Lower leg skin (tissue), 4 donors: ENCODE data around the gene ZFHX3. TPM values are rescaled to one million over a fixed set of nuclear protein-coding genes. Genes with fewer than 3 reads are reported as not detected.

Experiments used
- DNase-seq, 2 donors: peaks; one replicate each; pipeline ENCODE4 v3.0.0-alpha.2; 2019; ENCODE audit warnings: low spot score in 2 of 2
- H3K4me3 ChIP-seq: fragments of 200-600 bp; sonication (generic); 2 replicates; pipeline ENCODE4 v1.5.1; 2017; ENCODE audit warnings: mild to moderate bottlenecking, low read depth; ENCODE audit not compliant: poor library complexity, severe bottlenecking
- CTCF ChIP-seq, 3 donors: fragments of 450-650 bp; IDR thresholded peaks; one replicate each; pipeline ENCODE4 v1.5.1; 2016; ENCODE audit warnings: antibody characterized with exemption in 3 of 3, mild to moderate bottlenecking in 3 of 3, moderate library complexity in 2 of 3
- POLR2A ChIP-seq, 2 donors: fragments of 450-650 bp; IDR thresholded peaks; one replicate each; pipeline ENCODE4 v1.6.1; 2016 to 2017; ENCODE audit warnings: antibody characterized with exemption in 2 of 2, mild to moderate bottlenecking in 1 of 2, moderate library complexity in 1 of 2
- WGBS, 2 donors: methylation state at CpG; one replicate each; pipeline ENCODE4 v1.1.5; 2018; 5-methylcytosine and 5-hydroxymethylcytosine counted together
- intact Hi-C: fragments of 100-400 bp; cut with DNase I; formaldehyde crosslinking; loops from one replicate; pipeline ENCODE4 v1.15.0; 2023; ENCODE audit warnings: low total_unique reads
- total RNA-seq, 4 donors: library from RNA; depleted of rRNA; stranded (reverse); fragments of >200 nt; gene quantifications; one replicate each; pipeline ENCODE4 v1.1.0, GENCODE V29; 2016

Gene ZFHX3
- total RNA-seq, 4 donors from 2014 or later: 3.4 to 14.9 (median 10.0) TPM

DNA sequence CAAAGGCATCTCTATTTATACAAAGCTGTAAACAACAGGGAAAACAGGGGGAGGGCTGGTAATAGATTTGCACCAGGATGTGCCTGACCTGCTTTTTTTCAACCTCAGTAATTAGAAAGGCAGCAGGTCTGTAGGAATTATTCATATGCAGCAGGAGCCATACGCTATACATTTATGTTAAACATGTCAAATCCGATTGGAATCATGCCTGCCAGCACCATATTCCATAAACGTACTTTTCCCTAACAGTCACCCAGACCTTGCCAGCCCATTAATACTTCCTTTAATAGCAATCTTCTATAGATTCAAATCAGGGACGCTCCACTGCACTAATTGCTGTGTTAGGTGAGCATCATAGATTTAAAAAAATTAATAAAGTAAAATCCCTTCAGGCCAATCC lies 223.9 kb downstream of the ZFHX3 start:
- 92 to 94% methylated on average over 4 of the region's 4 CpGs for WGBS, 2 donors
- intact Hi-C loops: no loop called here
- DNase-seq: no peak
- TF ChIP-seq POLR2A (IDR thresholded peaks at IDR 0.05) (no peak), CTCF (IDR thresholded peaks at IDR 0.05) (no peak)
- H3K4me3 ChIP-seq: no peak overlapping the region

GRCh38 chr16:72821185-72821950 lies 226.6 kb downstream of the ZFHX3 start:
- no peak overlapping the region for H3K4me3 ChIP-seq
- DNase-seq: no peak
- WGBS, 2 donors: 92 to 96% methylated on average over 9 of the region's 9 CpGs
- TF ChIP-seq POLR2A (IDR thresholded peaks at IDR 0.05) (no peak), CTCF (IDR thresholded peaks at IDR 0.05) (no peak)
- intact Hi-C loops: no loop called here

- intact Hi-C loops: no loop called here
- H3K4me3 ChIP-seq: no peak overlapping the region
- 82 to 93% methylated on average over 6 of the region's 6 CpGs for WGBS, 2 donors
- TF ChIP-seq CTCF (IDR thresholded peaks at IDR 0.05) (no peak), POLR2A (IDR thresholded peaks at IDR 0.05) (no peak)
- DNase-seq: no peak
These were observed 228.6 kb downstream of the ZFHX3 start for GRCh38 chr16:72819345-72819744.

- no peak overlapping the region for H3K4me3 ChIP-seq
- no peak for DNase-seq
- intact Hi-C loops: no loop called here
- no peak for TF ChIP-seq CTCF (IDR thresholded peaks at IDR 0.05)
- TF ChIP-seq POLR2A (IDR thresholded peaks at IDR 0.05): no peak
- 92 to 96% methylated on average over 4 of the region's 4 CpGs for WGBS, 2 donors
These were observed 229.6 kb downstream of the ZFHX3 start for GRCh38 chr16:72818236-72818845.

DNA sequence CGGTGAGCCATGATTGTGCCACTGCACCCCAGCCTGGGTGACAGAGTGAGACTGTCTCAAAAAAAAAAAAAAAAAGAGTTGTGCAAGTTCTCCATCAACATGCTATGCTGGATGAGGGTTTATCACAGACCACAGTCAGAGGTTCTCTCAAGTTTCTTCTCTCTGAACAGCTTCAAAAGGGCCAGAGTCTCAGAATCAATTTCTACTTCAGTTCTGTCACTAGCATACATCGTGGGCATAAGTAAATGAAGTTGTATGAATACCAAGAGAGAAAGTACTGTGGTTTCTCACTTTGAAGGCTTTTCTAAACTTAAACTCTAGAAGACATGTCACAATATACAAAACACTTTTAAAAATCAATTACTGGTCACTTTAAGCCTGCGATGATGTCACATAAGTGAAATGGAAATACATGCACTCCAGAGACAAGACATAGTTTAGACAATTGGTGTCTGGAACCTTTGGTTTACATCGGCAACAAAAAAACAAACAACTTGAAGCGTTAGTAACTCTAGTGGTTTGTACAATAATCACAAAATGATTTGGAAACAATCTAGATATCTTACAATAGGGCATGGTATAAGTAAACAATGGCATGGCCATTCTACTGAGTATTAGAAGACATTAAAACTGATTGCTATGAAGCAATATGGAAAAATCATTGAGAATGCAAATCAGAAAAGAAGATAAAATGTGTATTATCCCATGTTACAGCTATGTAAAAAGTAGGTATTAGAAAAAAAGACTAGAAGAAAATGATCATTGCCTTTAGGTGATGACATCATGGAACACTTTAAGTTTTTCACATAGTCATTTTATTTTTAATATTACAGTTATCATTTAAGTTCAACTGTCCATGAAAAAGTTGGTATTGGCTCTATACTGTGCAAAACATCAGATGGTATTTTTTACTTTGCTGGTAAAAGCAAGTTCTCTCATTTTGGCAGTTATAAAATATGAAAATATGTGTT lies 232.3 kb downstream of the ZFHX3 start:
- intact Hi-C loops: no loop called here
- H3K4me3 ChIP-seq: no peak overlapping the region
- 90 to 91% methylated on average over 5 of the region's 5 CpGs for WGBS, 2 donors
- DNase-seq: no peak
- TF ChIP-seq POLR2A (IDR thresholded peaks at IDR 0.05): no peak
- TF ChIP-seq CTCF (IDR thresholded peaks at IDR 0.05): no peak
